Activated CD8-positive, alpha-beta memory T cell treated with anti-CD3 and anti-CD28 coated beads, Interleukin-2, amount 50 U/mL, for 24 hours (primary cell): ENCODE results near the gene CLEC11A.
"Not testable (repeated sequence)": the region's sequence is repeated elsewhere in the genome, so short reads cannot be mapped to it uniquely, and the experiment has no call there.

Experiments
- DNase-seq: peaks from one replicate; pipeline ENCODE4 v3.0.0-alpha.2; 2020; ENCODE audit errors: extremely low read depth

CLEC11A gene

DNA sequence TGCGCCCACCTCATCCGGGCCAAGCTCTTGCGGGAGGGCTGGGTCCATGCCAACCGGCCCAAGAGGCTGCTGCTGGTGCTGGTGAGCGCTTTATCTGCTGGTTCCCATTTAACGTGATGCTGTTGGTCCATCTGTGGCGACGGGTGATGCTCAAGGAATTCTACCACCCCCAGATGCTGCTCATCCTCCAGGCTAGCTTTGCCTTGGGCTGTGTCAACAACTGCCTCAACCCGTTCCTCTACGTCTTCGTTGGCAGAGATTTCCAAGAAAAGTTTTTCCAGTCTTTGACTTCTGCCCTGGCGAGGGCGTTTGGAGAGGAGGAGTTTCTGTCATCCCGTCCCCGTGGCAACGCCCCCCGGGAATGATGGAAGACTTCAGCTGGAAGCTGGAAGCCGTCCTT is 35.9 kb downstream of the CLEC11A start:
- not testable (repeated sequence) for DNase-seq

DNA sequence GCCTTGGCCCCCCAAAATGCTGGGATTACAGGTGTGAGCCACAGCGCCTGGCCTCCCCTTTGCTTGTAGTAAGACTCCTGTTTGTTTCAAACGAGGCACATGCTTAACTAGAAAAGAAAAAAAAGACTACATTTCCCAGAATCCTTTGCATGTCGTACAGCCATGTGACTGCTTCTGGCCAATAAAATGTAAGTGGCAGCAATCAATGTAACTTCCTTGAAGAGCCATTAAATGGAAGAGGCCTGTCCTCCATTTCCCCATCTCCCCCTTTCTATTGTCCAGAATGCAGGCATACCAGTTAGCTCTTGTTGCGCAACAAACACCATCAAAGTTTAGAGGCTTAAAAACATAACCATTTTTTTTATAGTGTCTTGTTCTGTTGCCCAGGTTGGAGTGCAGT is 36.7 kb downstream of the CLEC11A start:
- no peak for DNase-seq

DNA sequence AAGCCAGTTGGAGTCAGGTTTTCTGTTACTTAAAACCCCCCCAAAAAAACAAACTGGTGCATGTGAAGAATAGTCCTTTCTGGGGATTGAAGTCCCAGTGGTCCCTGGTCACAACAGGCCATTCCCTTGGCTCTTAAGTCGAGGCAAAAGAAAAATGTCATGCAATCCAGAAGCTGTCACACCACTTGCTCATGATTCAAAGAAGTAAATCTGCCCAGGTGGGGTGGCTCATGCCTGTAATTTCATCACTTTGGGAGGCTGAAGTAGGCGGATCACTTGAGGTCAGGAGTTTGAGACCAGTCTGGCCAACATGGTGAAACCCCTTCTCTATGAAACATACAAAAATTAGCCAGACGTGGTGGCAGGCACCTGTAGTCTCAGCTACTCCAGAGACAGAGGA is 38.3 kb downstream of the CLEC11A start:
- DNase-seq: not testable (repeated sequence)

DNA sequence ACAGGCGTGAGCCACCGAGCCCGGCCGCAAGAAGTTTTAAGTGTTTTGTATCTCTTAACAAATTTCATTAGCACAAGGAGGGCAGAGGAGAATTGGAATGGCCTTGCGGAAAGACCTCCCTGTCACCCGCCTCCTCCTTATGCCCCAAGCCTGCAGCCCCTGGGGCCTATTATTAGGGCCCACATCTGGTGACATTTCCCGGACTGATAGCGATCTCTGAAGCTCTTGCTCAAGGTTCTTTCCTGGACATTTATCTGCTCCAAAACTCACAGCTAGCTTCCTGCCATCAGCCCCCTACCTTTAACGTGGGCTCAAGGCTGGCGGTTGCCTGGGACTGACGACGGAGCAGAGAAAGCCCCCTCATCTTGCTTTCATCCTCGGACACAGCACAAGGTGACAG is 40.4 kb downstream of the CLEC11A start:
- DNase-seq: not testable (repeated sequence)

DNA sequence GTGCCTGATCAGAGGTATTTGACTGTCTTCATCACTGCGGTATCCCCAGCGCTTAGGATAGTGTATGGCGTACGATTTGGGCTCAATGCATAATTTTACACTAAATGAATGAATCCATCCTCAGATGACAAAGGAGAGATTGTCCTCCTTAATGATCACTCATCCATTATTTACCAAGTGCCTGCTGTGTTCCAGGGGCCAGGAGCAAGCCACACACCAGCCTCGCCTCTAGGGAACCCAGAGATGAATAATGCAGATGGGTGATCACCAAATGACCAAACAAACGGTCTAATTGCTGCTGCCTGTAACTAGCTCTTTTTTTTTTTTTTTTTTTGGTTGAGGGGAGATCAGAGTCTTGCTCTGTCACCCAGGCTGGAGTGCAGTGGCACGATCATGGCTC is 41.2 kb downstream of the CLEC11A start:
- no peak for DNase-seq

DNA sequence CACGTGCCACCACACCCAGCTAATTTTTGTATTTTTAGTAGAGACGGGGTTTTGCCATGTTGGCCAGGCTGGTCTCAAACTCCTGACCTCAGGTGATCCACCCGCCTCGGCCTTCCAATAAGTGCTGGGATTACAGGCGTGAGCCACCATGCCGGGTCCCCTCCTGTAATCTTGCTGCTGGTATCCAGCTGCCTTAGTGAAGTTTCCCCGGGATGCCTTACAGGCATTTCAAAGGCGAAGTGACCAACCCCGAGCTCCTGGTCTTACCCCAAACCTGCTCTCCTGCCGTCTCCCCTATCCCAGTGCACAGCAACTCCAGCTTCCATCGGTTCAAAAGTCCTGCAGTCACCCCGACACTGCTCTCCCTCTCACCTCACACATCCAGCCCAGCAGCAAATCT is 43.6 kb downstream of the CLEC11A start:
- not testable (repeated sequence) for DNase-seq

DNA sequence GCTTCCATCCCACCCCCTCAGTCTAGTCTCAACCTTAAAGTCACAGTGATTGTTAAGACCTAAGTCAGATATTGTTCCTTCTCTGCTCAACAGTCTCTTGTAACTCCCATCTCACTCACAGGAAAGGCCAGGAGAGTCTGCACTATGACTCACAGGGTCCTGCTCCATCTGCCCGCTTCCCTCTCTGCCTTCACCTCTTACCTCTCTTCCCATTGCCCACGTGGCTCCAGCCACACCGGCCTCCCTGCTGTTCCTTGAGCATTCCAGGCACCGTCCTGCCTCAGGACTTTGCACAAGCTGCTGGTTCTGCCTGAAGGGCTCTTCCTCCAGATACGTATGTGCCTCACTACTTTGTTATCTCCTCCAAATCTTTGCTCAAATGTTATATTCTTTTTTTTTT is 44.1 kb downstream of the CLEC11A start:
- not testable (repeated sequence) for DNase-seq

DNA sequence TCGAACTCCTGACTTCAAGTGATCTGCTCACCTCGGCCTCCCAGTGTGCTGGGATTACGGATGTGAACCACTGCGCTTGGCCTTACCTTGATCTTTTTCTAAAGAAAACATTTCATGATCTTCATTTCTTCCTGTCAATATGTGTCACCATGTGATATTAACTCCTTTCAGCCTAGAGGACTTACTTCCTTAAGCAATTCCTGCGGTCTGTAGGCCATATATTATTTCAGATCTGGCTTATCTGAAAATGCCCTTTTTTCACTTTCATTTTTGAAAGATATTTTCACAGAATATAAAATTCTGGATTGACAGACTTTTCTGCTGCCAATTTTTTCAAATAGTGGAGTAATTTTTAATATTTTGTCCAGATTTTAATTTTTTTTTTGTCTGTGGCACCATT is 45.1 kb downstream of the CLEC11A start:
- DNase-seq: no peak

DNA sequence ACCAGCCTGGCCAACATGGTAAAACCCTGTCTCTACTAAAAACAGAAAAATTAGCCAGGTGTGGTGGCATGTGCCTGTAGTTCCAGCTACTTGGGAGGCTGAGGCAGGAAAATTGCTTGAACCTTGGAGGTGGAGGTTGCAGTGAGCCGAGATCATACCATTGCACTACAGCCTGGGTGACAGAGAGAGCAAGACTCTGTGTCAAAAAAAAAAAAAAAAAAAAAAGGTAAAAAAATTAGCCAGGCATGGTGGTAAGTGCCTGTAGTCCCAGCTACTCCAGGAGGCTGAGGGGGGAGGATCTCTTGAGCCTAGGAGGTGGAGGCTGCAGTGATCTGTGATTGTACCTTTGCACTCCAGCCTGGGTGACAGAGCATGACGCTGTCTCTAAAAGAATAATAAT is 47.0 kb downstream of the CLEC11A start, which contains the start of gene GPR32:
Gene GPR32, plus strand, starts transcription at position 301 of the 400 bp plus-strand sequence. CDS start 137 bp downstream, outside the sequence.
- DNase-seq: not testable (repeated sequence)

DNA sequence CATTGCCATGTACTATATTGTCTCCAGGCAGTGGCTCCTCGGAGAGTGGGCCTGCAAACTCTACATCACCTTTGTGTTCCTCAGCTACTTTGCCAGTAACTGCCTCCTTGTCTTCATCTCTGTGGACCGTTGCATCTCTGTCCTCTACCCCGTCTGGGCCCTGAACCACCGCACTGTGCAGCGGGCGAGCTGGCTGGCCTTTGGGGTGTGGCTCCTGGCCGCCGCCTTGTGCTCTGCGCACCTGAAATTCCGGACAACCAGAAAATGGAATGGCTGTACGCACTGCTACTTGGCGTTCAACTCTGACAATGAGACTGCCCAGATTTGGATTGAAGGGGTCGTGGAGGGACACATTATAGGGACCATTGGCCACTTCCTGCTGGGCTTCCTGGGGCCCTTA is 47.7 kb downstream of the CLEC11A start:
- no peak for DNase-seq

DNA sequence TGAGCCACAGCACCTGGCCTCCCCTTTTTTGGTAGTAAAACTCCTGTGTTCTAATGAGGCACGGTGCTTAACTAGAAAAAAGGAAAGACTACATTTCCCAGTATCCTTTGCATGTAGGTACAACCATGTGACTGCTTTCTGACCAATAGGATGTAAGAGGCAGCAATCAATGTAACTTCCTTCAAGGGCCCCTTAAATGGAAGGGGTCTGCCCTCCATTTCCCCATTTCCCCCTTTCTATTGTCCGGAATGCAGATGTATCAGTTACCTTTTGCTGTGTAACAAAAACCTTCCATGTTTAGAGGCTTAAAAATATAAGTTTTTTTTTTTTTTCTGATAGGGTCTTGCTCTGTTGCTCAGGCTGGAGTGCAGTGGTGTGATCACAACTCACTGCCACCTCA is 49.3 kb downstream of the CLEC11A start:
- no peak for DNase-seq

DNA sequence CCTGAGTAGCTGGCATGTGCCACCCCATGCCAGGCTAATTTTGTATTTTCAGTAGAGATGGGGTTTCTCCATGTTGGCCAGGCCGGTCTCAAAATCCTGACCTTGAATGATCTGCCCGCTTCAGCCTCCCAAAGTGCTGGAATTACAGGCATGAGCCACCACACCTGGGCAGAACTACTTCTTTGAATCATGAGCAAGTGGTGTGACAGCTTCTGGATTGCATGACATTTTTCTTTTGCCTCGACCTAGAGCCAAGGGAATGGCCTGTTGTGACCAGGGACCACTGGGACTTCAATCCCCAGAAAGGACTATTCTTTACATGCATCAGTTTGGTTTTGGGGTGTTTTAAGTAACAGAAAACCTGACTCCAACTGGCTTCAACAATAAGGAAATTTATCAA is 49.7 kb downstream of the CLEC11A start:
- not testable (repeated sequence) for DNase-seq

DNA sequence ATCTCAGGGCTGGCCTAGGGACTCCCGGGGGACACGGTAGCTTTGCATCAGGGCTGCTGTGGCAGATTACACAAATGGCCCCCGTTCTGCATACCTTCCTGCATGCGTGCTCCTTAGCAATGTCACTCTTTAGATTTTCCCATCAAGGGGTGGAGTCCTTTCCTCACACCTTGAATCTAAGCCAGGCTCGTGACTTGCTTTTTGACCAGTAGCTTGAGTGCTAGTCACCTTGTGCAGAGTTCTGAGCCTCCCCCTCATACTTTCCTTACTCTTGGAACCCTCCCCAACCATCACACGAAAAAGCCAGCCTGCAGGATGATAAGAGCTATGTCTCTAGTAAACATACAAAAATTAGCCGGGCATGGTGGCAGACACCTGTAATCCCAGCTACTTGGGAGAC is 50.3 kb downstream of the CLEC11A start:
- not testable (repeated sequence) for DNase-seq
